ENCODE results near the gene DACT3.

DNA sequence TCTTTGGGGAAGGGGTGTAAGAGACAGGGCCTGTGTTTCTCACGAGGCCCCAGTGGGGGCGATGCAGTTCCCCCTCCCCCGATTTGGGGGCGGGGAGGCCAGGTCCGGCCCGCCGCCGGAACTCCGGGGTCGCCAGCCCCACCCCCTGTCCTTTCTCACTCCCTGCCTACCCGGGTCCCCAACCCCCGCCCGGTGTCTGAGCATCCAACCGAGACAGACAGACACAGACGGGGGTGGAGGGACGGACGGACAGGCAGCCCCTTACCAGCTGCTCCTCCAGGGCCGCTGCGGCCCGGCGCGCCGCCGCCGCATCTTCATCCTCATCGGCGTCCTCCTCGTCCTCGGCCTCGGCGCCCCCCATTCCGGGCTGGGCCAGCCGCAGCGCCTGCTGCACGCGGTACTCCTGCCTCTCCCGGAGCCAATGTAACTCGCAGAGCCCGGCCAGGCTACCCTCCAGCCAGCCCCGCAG lies 397 bp downstream of the DACT3 start:
- TF ChIP-seq PAX5 (IDR thresholded peaks at IDR 0.05; ENCODE audit: insufficient read depth, low read length, severe bottlenecking), result no peak
- TF ChIP-seq POLR2AphosphoS5 (IDR thresholded peaks at IDR 0.05; ENCODE audit: low read depth, low read length), result no peak
- no peak for TF ChIP-seq SPI1 (IDR thresholded peaks at IDR 0.05; ENCODE audit: low read depth, low read length)
- no peak for TF ChIP-seq POLR2A (IDR thresholded peaks at IDR 0.05; ENCODE audit: low read depth, low read length)
- TF ChIP-seq TAF1 (IDR thresholded peaks at IDR 0.05; ENCODE audit: low read depth, low read length), result no peak
- TF ChIP-seq POU2F2 (IDR thresholded peaks at IDR 0.05; ENCODE audit: low read depth, low read length), result no peak
